Stimulated activated CD8-positive, alpha-beta memory T cell treated with anti-CD3 and anti-CD28 coated beads, Interleukin-12 subunit alpha, Interleukin-12 subunit beta, amount 100 ng/mL, for 24 hours (primary cell): ENCODE measurements around the gene FAM43A.

Experiments
- DNase-seq: peaks from one replicate; pipeline ENCODE4 v3.0.0-alpha.2; 2020; ENCODE audit errors: extremely low read depth

FAM43A gene

GRCh38 chr3:194675680-194676079 is 10.0 kb upstream of the FAM43A start:
- no peak for DNase-seq

GRCh38 chr3:194676471-194676870 is 9.2 kb upstream of the FAM43A start:
- no peak for DNase-seq

- DNase-seq: no peak
Observed at GRCh38 chr3:194680888-194681615, 4.6 kb upstream of the FAM43A start.

- DNase-seq: no peak
Observed at GRCh38 chr3:194682189-194682693, 3.4 kb upstream of the FAM43A start.

- no peak for DNase-seq
Observed at GRCh38 chr3:194682694-194683310, 2.9 kb upstream of the FAM43A start.

GRCh38 chr3:194683380-194683779 is 2.3 kb upstream of the FAM43A start:
- no peak for DNase-seq

GRCh38 chr3:194685065-194685717 is 492 bp upstream of the FAM43A start:
- DNase-seq: no peak

GRCh38 chr3:194686414-194686815 is 732 bp downstream of the FAM43A start:
- DNase-seq: no peak

GRCh38 chr3:194686816-194687637 is 1.3 kb downstream of the FAM43A start:
- no peak for DNase-seq

- DNase-seq: peak; percentile 69
Observed at GRCh38 chr3:194687638-194688199, 2.0 kb downstream of the FAM43A start.

GRCh38 chr3:194688200-194688740 is 2.6 kb downstream of the FAM43A start:
- no peak for DNase-seq

GRCh38 chr3:194688946-194689345 is 3.3 kb downstream of the FAM43A start:
- DNase-seq: no peak

GRCh38 chr3:194689493-194689944 is 3.8 kb downstream of the FAM43A start:
- no peak for DNase-seq

- no peak for DNase-seq
Observed at GRCh38 chr3:194690501-194691372, 5.1 kb downstream of the FAM43A start.

GRCh38 chr3:194691481-194692283 is 6.0 kb downstream of the FAM43A start:
- no peak for DNase-seq

GRCh38 chr3:194696702-194697101 is 11.0 kb downstream of the FAM43A start:
- no peak for DNase-seq

GRCh38 chr3:194702545-194702944 is 16.9 kb downstream of the FAM43A start:
- DNase-seq: no peak

- no peak for DNase-seq
Observed at GRCh38 chr3:194705227-194705626, 19.5 kb downstream of the FAM43A start.

GRCh38 chr3:194705761-194706160 is 20.1 kb downstream of the FAM43A start:
- DNase-seq: no peak
